Thymus (tissue), 11 donors: ENCODE data around the gene USP51. TPM values are rescaled to one million over a fixed set of nuclear protein-coding genes. Genes with fewer than 3 reads are reported as not detected.
A peak's percentile ranks its signal among the peaks of the same experiment; 100 is the strongest.
"Not testable (repeated sequence)": the region's sequence is repeated elsewhere in the genome, so short reads cannot be mapped to it uniquely, and the experiment has no call there.

ENCODE experiments used
- DNase-seq, 9 donors: peaks; one replicate each; pipeline ENCODE4 v3.0.0-alpha.2; 2013; ENCODE audit warnings: low spot score in 9 of 9, low read depth in 6 of 9, missing footprints in 1 of 9
- H3K27ac ChIP-seq, 2 donors: one replicate each; pipeline ENCODE4 v1.5.1; 2013; ENCODE audit warnings: control low read depth in 1 of 2, low read depth in 1 of 2, low read length in 1 of 2, mild to moderate bottlenecking in 1 of 2, moderate library complexity in 1 of 2
- H3K27me3 ChIP-seq, 2 donors: one replicate each; pipeline ENCODE4 v1.5.1; 2013; ENCODE audit warnings: low read length in 1 of 2; ENCODE audit not compliant: control insufficient read depth in 2 of 2, insufficient read depth in 1 of 2
- H3K36me3 ChIP-seq, 2 donors: one replicate each; pipeline ENCODE4 v1.5.1; 2013; ENCODE audit warnings: low read length in 1 of 2, mild to moderate bottlenecking in 1 of 2, moderate library complexity in 1 of 2; ENCODE audit not compliant: control insufficient read depth in 2 of 2, insufficient read depth in 2 of 2
- H3K4me1 ChIP-seq, 2 donors: one replicate each; pipeline ENCODE4 v1.5.1; 2013; ENCODE audit warnings: low read length in 2 of 2; ENCODE audit not compliant: control insufficient read depth in 2 of 2, insufficient read depth in 2 of 2
- H3K4me3 ChIP-seq, 2 donors: one replicate each; pipeline ENCODE4 v1.5.1; 2013; ENCODE audit warnings: low read length in 2 of 2, control low read depth in 1 of 2, mild to moderate bottlenecking in 1 of 2
- H3K9me3 ChIP-seq, 2 donors: one replicate each; pipeline ENCODE4 v1.5.1; 2013; ENCODE audit warnings: low read length in 1 of 2, mild to moderate bottlenecking in 1 of 2; ENCODE audit not compliant: control insufficient read depth in 2 of 2, insufficient read depth in 1 of 2
- WGBS: extraction: QIAGEN DNeasy Blood & Tissue Kit; methylation state at CpG from one replicate; pipeline ENCODE4 v1.1.7; 2013; 5-methylcytosine and 5-hydroxymethylcytosine counted together
- polyA plus RNA-seq: library from polyadenylated mRNA; stranded (reverse); fragments of 200-250 nt; gene quantifications from one replicate; pipeline ENCODE4 v1.2.3, GENCODE V29; 2013
- total RNA-seq: library from RNA; stranded (reverse); fragments of 120-200 nt; gene quantifications from one replicate; pipeline ENCODE4 v1.2.4, GENCODE V29; 2013
- donor health status: healthy.

USP51 gene
- total and polyA plus RNA-seq, 2 donors: 2.1 to 2.5 TPM

DNA sequence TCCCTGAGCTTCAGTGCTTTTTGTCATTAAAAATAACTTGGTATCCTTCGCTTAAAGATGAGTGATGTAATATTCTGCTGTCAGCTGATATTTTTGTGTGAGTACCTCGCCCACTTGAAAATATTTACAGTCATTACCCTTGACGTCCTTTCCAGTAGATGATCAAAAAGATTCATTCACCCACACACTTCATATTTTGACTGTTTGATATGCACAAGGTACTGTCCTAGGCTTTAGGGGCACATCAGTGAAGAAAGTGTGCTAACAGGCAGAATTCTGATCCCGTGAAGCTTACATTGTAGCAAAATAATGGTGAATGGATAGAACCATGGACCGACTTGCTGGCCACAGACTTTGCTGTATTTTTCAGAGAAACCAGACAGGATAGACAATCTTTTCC lies 18.1 kb upstream of the USP51 start:
- no CpG with 5 or more reads among the region's 5 CpGs for WGBS

DNA sequence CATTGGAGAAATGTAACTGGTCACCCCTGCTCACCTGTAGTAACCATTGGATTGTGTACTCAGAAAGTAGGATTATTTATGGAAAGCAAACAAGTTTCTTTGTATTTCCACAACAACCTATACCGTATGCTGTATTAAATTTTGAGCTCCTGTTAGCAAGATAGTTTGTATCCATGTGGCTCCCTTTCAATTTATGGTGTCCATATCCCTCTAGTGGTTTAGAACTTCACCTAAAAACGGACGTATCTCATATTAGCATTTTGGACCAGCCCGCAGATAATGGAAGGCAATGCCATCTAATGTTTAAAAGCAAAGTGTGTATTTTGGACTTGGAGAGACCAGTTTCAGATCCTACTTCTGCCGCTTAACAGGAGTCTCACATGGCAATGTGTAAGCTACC lies 17.4 kb upstream of the USP51 start:
- DNase-seq, H3K36me3 ChIP-seq, H3K27me3 ChIP-seq, H3K9me3 ChIP-seq, H3K4me1 ChIP-seq, H3K27ac ChIP-seq, H3K4me3 ChIP-seq: not testable (repeated sequence)
- no CpG with 5 or more reads among the region's 5 CpGs for WGBS

More for the DNA sequence above, 18.1 kb upstream of the USP51 start:
- not testable (repeated sequence) for H3K4me1 ChIP-seq, H3K27ac ChIP-seq, H3K36me3 ChIP-seq, DNase-seq, H3K9me3 ChIP-seq, H3K4me3 ChIP-seq, H3K27me3 ChIP-seq

GRCh38 chrX:55490974-55491373 lies 1.3 kb upstream of the USP51 start:
- H3K9me3 ChIP-seq: no peaks in the 10 kb centered on the region
- WGBS: 43% methylated on average over 4 of the region's 4 CpGs
- H3K36me3 ChIP-seq: no peaks in the 10 kb centered on the region
- peak in 5 of 9 donors; percentile 42 to 74 (median 50) for DNase-seq
- peaks cover 2 to 17% of the 10 kb centered on the region in 2 donors for H3K4me1 ChIP-seq
- no peak overlapping the region for H3K27ac ChIP-seq
- H3K4me3 ChIP-seq: no peak overlapping the region
- H3K27me3 ChIP-seq: peaks cover 0 to 2% of the 10 kb centered on the region in 2 donors

- Histone ChIP-seq H3K27ac (peak overlapping the region; percentile 64 to 96), H3K4me3 (peak overlapping the region in 1 of 2 donors; percentile 76), H3K36me3 (no peaks in the 10 kb centered on the region), H3K27me3 (peaks cover 0 to 2% of the 10 kb centered on the region in 2 donors), H3K4me1 (peaks cover 2 to 17% of the 10 kb centered on the region in 2 donors), H3K9me3 (no peaks in the 10 kb centered on the region)
- 81% methylated on average over 4 of the region's 4 CpGs for WGBS
- DNase-seq: no peak
Observed at GRCh38 chrX:55490121-55490520, 473 bp upstream of the USP51 start.

DNA sequence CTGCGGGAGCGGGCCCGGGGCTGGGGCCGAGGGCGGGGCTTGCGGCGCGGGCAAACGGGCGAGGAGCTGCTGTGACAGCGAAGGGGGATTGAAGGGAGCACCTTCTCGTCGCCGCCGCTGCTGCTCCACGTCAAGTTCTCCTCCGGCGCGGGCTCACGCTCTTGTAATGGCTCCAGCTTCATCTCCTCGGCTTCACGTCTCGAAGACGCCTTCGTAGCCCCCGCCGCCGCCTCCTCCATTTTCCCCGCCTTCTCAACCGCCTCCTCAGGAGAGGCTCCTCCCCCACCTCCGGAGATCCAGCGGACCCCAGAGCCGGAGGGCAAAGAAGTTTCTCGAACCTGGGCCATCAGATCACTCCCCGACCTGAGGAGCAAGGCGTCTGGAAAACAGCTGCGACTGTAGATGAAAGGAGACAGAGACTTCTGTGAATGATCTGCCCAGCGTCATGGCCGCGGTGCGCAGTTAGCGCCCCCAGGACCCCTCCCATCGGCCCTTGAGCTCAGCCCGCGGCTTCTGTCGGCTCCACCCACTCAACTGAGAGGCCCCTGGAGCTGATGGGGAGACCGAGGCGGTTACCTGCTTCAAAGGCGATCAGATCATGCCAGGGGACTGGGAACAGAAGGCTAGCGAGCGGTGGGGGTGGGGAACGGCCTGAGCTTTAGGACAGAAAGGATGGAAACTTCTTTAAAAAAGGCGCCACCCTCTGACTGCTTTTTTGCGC lies 895 bp downstream of the USP51 start:
- WGBS: under 1% methylated on average over 54 of the region's 54 CpGs
- peak overlapping the region; percentile 96 to 99 for H3K27ac ChIP-seq
- H3K36me3 ChIP-seq: no peaks in the 10 kb centered on the region
- H3K4me1 ChIP-seq: peaks cover 2 to 17% of the 10 kb centered on the region in 2 donors
- peak overlapping the region; percentile 76 to 78 for H3K4me3 ChIP-seq
- peaks cover 0 to 2% of the 10 kb centered on the region in 2 donors for H3K27me3 ChIP-seq
- H3K9me3 ChIP-seq: no peaks in the 10 kb centered on the region
- DNase-seq: peak in 8 of 9 donors; percentile 51 to 86 (median 65)

DNA sequence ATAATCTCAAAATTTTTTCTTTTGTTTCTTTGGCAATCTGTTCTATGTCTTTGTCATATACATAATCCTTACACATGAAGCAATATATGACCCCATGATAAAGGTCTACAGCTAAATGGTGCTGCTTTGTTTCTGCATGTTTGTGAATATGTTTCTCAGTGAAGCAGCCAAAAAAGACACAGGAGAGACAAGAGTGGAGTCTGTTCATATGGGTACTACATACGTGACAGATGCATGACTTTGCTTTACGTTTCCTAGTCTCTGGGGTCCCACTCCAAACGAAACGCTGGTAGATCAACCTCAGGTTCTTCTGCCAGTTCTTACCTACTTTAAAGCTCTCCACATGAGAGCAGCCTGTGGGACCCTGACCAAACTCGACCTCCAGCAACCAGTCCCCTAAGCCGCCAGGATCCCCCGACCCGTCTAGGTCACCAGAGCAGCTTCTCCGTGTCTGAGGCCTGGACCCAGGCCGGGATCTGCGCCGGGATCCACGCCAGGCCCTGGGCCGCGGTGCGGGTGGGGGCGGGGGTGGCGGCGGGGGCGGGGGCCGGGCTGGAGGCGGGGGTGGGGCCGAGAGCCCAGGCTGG lies 1.5 kb downstream of the USP51 start:
- Histone ChIP-seq H3K36me3 (no peaks in the 10 kb centered on the region), H3K9me3 (no peaks in the 10 kb centered on the region), H3K4me3 (peak overlapping the region; percentile 76 to 78), H3K4me1 (peaks cover 2 to 17% of the 10 kb centered on the region in 2 donors), H3K27ac (peak overlapping the region; percentile 84 to 88), H3K27me3 (peaks cover 0 to 2% of the 10 kb centered on the region in 2 donors)
- WGBS: 2% methylated on average over 23 of the region's 23 CpGs
- DNase-seq: peak in 4 of 9 donors; percentile 14 to 56 (median 26)

DNA sequence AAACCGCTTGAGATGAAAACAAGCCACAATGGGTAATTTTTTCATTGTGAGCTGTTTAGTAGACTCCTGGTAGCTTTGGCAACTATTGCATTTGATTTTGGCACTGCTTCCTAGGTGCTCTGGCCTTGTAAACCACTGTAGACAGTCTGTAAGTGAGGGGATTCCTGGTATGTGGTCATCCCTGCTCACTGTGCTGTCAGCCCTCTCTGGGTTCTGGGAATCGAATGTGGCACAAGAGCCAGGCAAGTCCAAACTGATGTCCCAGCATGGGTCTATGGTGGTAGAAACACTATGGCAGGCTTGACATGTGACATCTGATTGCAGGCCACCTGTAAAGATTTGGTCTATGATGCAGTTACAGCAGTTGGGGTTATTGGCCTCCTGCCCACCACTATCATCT lies 2.5 kb downstream of the USP51 start:
- peaks cover 0 to 2% of the 10 kb centered on the region in 2 donors for H3K27me3 ChIP-seq
- WGBS: 93% methylated on average over 2 of the region's 2 CpGs
- peaks cover 2 to 17% of the 10 kb centered on the region in 2 donors for H3K4me1 ChIP-seq
- H3K4me3 ChIP-seq: no peak overlapping the region
- H3K9me3 ChIP-seq: no peaks in the 10 kb centered on the region
- DNase-seq: no peak
- H3K36me3 ChIP-seq: no peaks in the 10 kb centered on the region
- no peak overlapping the region for H3K27ac ChIP-seq

DNA sequence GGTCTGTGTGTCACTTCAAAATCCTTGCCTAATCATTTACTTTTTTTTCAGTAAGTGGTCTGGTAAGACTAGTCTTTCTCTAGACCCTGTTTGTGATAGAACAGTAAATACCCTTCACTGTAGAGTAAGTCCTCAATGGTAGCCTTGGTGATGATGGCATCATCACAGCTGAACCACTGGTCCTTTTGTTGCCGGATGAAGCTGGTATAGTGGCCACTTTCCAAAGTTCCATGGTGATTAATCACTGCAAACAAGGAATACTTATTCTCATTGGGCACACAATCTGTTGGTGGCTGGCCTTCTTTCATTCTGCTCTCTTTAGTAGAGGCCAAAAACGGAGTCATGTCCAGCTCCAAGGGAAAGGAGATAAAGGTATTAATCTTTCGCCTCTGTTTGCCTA lies 2.9 kb downstream of the USP51 start:
- Histone ChIP-seq H3K4me1 (peaks cover 2 to 17% of the 10 kb centered on the region in 2 donors), H3K36me3 (no peaks in the 10 kb centered on the region), H3K27ac (no peak overlapping the region), H3K9me3 (no peaks in the 10 kb centered on the region), H3K4me3 (no peak overlapping the region), H3K27me3 (peaks cover 0 to 2% of the 10 kb centered on the region in 2 donors)
- DNase-seq: no peak
- 98% methylated on average over 3 of the region's 3 CpGs for WGBS

DNA sequence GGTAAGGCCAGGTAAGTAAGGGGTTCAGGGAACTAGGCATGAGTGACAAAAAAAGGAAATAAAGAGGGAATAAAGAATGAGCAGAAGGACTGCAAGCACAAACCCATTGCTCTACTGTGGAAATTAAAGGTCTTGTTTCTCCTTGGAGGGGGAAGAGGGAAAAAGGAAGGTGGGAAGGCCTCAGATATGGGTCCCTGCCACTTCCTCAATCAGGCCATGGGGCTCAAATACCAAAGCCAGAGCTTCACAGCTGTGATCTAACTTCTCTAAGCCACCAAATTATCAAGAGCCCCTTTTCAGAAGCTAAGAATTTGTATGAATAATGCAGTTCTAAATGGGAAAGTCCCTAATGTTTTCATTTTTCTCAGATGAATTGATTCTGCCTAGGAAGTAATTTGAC lies 4.7 kb downstream of the USP51 start:
- Histone ChIP-seq H3K4me1 (peaks cover under 1 to 4% of the 10 kb centered on the region in 2 donors), H3K27me3 (peaks cover 0 to 2% of the 10 kb centered on the region in 2 donors), H3K9me3 (no peaks in the 10 kb centered on the region), H3K27ac (no peak overlapping the region), H3K36me3 (no peaks in the 10 kb centered on the region), H3K4me3 (no peak overlapping the region)
- DNase-seq: no peak
